Effector memory CD8-positive, alpha-beta T cell (primary cell): Measurements from ENCODE around the gene SPINT2.
"Not testable (repeated sequence)": the region's sequence is repeated elsewhere in the genome, so short reads cannot be mapped to it uniquely, and the experiment has no call there.

Experiments used
- ATAC-seq: fragments of 150-1000 bp; cut with Tn5 transposase; replicated peaks from 2 replicates; pipeline ENCODE4 v1.10.0; 2021; ENCODE audit warnings: mild to moderate bottlenecking, moderate library complexity
- DNase-seq, 3 experiments: peaks; one replicate each; pipeline ENCODE4 v3.0.0; 2021
- H3K27ac Mint-ChIP-seq, 2 donors: one replicate each; pipeline ENCODE4 v1.8.0; 2022; ENCODE audit warnings: mild to moderate bottlenecking in 2 of 2, mixed read lengths in 2 of 2, moderate library complexity in 2 of 2
- H3K27me3 Mint-ChIP-seq, 2 donors: one replicate each; pipeline ENCODE4 v1.8.0; 2022; ENCODE audit warnings: mixed read lengths in 2 of 2
- H3K36me3 Mint-ChIP-seq: one replicate; pipeline ENCODE4 v1.8.0; 2022; ENCODE audit warnings: mild to moderate bottlenecking, moderate library complexity, mixed read lengths; ENCODE audit not compliant: insufficient read depth
- H3K4me1 Mint-ChIP-seq, 2 donors: one replicate each; pipeline ENCODE4 v1.8.0; 2022; ENCODE audit warnings: low read depth in 2 of 2, mixed read lengths in 2 of 2
- H3K4me3 Mint-ChIP-seq, 2 donors: one replicate each; pipeline ENCODE4 v1.8.0; 2022; ENCODE audit warnings: mild to moderate bottlenecking in 2 of 2, mixed read lengths in 2 of 2, moderate library complexity in 2 of 2
- H3K9me3 Mint-ChIP-seq, 2 donors: one replicate each; pipeline ENCODE4 v1.8.0; 2022; ENCODE audit warnings: mixed read lengths in 2 of 2
- total RNA-seq, 9 experiments: gene quantifications; one replicate each; lab custom pipeline; 2026; lab: John Stamatoyannopoulos, UW

The SPINT2 gene
- total RNA-seq = 4.6 to 46.2 (median 16.5) reads per million in 9 experiments

GRCh38 chr19:38264486-38265212, at the start of gene SPINT2:
Gene SPINT2, plus strand, starts transcription at chr19:38264573. Its CDS starts 320 bp downstream, at chr19:38264893.
- H3K27ac Mint-ChIP-seq = peak within 1 kb of the TSS in 1 of 2 donors; percentile 79
- peaks cover 10% of the 10 kb centered on the region in 2 donors for H3K4me1 Mint-ChIP-seq
- peaks cover 24 to 45% of the 10 kb centered on the region in 2 donors for H3K27me3 Mint-ChIP-seq
- H3K9me3 Mint-ChIP-seq = no peaks in the 10 kb centered on the region
- no peaks in the 10 kb centered on the region for H3K36me3 Mint-ChIP-seq
- ATAC-seq = peak; percentile 44
- DNase-seq = peak in 1 of 3 experiments; percentile 33
- H3K4me3 Mint-ChIP-seq = peak within 1 kb of the TSS; percentile 70 to 79

GRCh38 chr19:38216785-38217641, 47.4 kb upstream of the SPINT2 start:
- Mint-ChIP-seq H3K36me3 (peaks cover 24% of the 10 kb centered on the region), H3K27me3 (peaks cover 40 to 66% of the 10 kb centered on the region in 2 donors), H3K9me3 (peaks cover 5% of the 10 kb centered on the region in 2 donors), H3K27ac (no peak overlapping the region), H3K4me1 (peaks cover 16% of the 10 kb centered on the region in 2 donors), H3K4me3 (no peak overlapping the region)
- DNase-seq (no peak), ATAC-seq (no peak)

GRCh38 chr19:38218204-38218603, 46.2 kb upstream of the SPINT2 start:
- no peak overlapping the region for H3K4me3 Mint-ChIP-seq
- peaks cover 47 to 75% of the 10 kb centered on the region in 2 donors for H3K27me3 Mint-ChIP-seq

GRCh38 chr19:38219221-38219620, 45.2 kb upstream of the SPINT2 start:
- ATAC-seq = no peak
- H3K4me1 Mint-ChIP-seq = peaks cover 13% of the 10 kb centered on the region in 2 donors
- peaks cover 56 to 77% of the 10 kb centered on the region in 2 donors for H3K27me3 Mint-ChIP-seq
- H3K27ac Mint-ChIP-seq = no peak overlapping the region
- DNase-seq = no peak
- H3K9me3 Mint-ChIP-seq = peaks cover under 1% of the 10 kb centered on the region in 2 donors
- peaks cover 12% of the 10 kb centered on the region for H3K36me3 Mint-ChIP-seq
- no peak overlapping the region for H3K4me3 Mint-ChIP-seq

More at GRCh38 chr19:38218204-38218603, 46.2 kb upstream of the SPINT2 start:
- DNase-seq (no peak), ATAC-seq (no peak)
- Mint-ChIP-seq H3K9me3 (peaks cover 5% of the 10 kb centered on the region in 2 donors), H3K36me3 (peaks cover 23% of the 10 kb centered on the region), H3K27ac (no peak overlapping the region), H3K4me1 (peaks cover 17 to 18% of the 10 kb centered on the region in 2 donors)

- Mint-ChIP-seq H3K36me3 (peaks cover 5% of the 10 kb centered on the region), H3K4me1 (peaks cover 12 to 15% of the 10 kb centered on the region in 2 donors)
These were observed 43.0 kb upstream of the SPINT2 start for GRCh38 chr19:38221421-38221820.

GRCh38 chr19:38221919-38222830, 42.2 kb upstream of the SPINT2 start:
- ATAC-seq (no peak), DNase-seq (no peak)
- H3K4me3 Mint-ChIP-seq = no peak overlapping the region
- peaks cover 3% of the 10 kb centered on the region for H3K36me3 Mint-ChIP-seq
- peaks cover 68 to 94% of the 10 kb centered on the region in 2 donors for H3K27me3 Mint-ChIP-seq
- H3K4me1 Mint-ChIP-seq = peaks cover 15 to 19% of the 10 kb centered on the region in 2 donors
- no peaks in the 10 kb centered on the region for H3K9me3 Mint-ChIP-seq
- H3K27ac Mint-ChIP-seq = no peak overlapping the region

More at GRCh38 chr19:38221421-38221820, 43.0 kb upstream of the SPINT2 start:
- H3K27ac Mint-ChIP-seq = no peak overlapping the region
- no peak overlapping the region for H3K4me3 Mint-ChIP-seq
- no peaks in the 10 kb centered on the region for H3K9me3 Mint-ChIP-seq
- H3K27me3 Mint-ChIP-seq = peaks cover 60 to 87% of the 10 kb centered on the region in 2 donors
- no peak for ATAC-seq
- no peak for DNase-seq

- Mint-ChIP-seq H3K9me3 (no peaks in the 10 kb centered on the region), H3K4me1 (peaks cover 15 to 22% of the 10 kb centered on the region in 2 donors), H3K27me3 (peaks cover 76 to 95% of the 10 kb centered on the region in 2 donors), H3K27ac (no peak overlapping the region), H3K36me3 (peaks cover 3% of the 10 kb centered on the region), H3K4me3 (peak overlapping the region; percentile 51 to 71)
- DNase-seq = no peak
- no peak for ATAC-seq
These were observed 41.3 kb upstream of the SPINT2 start for GRCh38 chr19:38223119-38223523.

- DNase-seq (no peak), ATAC-seq (no peak)
- no peak overlapping the region for H3K27ac Mint-ChIP-seq
- peak overlapping the region; percentile 51 to 71 for H3K4me3 Mint-ChIP-seq
- peaks cover 3% of the 10 kb centered on the region for H3K36me3 Mint-ChIP-seq
- peaks cover 72 to 95% of the 10 kb centered on the region in 2 donors for H3K27me3 Mint-ChIP-seq
- H3K4me1 Mint-ChIP-seq = peaks cover 15 to 24% of the 10 kb centered on the region in 2 donors
- H3K9me3 Mint-ChIP-seq = no peaks in the 10 kb centered on the region
These were observed 40.8 kb upstream of the SPINT2 start for GRCh38 chr19:38223617-38224013.

GRCh38 chr19:38224014-38224862, 40.1 kb upstream of the SPINT2 start, which contains the start of gene DPF1:
Gene DPF1, minus strand, starts transcription at chr19:38224222. Its CDS starts 80 bp downstream, at chr19:38224142.
- no peaks in the 10 kb centered on the region for H3K9me3 Mint-ChIP-seq
- peaks cover 3% of the 10 kb centered on the region for H3K36me3 Mint-ChIP-seq
- peak; percentile 70 for ATAC-seq
- peaks cover 19 to 28% of the 10 kb centered on the region in 2 donors for H3K4me1 Mint-ChIP-seq
- peak within 1 kb of the TSS; percentile 51 to 71 for H3K4me3 Mint-ChIP-seq
- H3K27ac Mint-ChIP-seq = no peak within 1 kb of the TSS
- DNase-seq = no peak
- H3K27me3 Mint-ChIP-seq = peaks cover 70 to 95% of the 10 kb centered on the region in 2 donors

- Mint-ChIP-seq H3K4me3 (peak overlapping the region; percentile 51 to 71), H3K27me3 (peaks cover 64 to 92% of the 10 kb centered on the region in 2 donors), H3K4me1 (peaks cover 19 to 28% of the 10 kb centered on the region in 2 donors)
- not testable (repeated sequence) for ATAC-seq, H3K27ac Mint-ChIP-seq, DNase-seq, H3K36me3 Mint-ChIP-seq, H3K9me3 Mint-ChIP-seq
These were observed 39.5 kb upstream of the SPINT2 start for GRCh38 chr19:38224863-38225218.

- peak overlapping the region in 1 of 2 donors; percentile 19 for H3K4me3 Mint-ChIP-seq
- H3K27ac Mint-ChIP-seq = no peak overlapping the region
- DNase-seq = no peak
- H3K27me3 Mint-ChIP-seq = peaks cover 64 to 96% of the 10 kb centered on the region in 2 donors
- ATAC-seq = no peak
- no peaks in the 10 kb centered on the region for H3K9me3 Mint-ChIP-seq
- peaks cover 19 to 28% of the 10 kb centered on the region in 2 donors for H3K4me1 Mint-ChIP-seq
- no peaks in the 10 kb centered on the region for H3K36me3 Mint-ChIP-seq
These were observed 36.9 kb upstream of the SPINT2 start for GRCh38 chr19:38227287-38228004.
